OCI-LY3 (cell line): ENCODE results near the gene ALCAM.

Experiments
- H2AFZ ChIP-seq: fragments of 200-600, 300-600 bp; shearing (Covaris generic); 2 replicates; pipeline ENCODE4 v1.6.0; 2014; ENCODE audit warnings: antibody characterized with exemption, low read depth, low read length
- H3K27ac ChIP-seq: fragments of 200-600, 300-600 bp; sonication (generic); 2 replicates; pipeline ENCODE4 v1.5.1; 2014; ENCODE audit warnings: mild to moderate bottlenecking, low read length, moderate library complexity, mixed read lengths
- H3K27me3 ChIP-seq: fragments of 200-600, 300-600 bp; sonication (generic); 2 replicates; pipeline ENCODE4 v1.6.1; 2014; ENCODE audit warnings: low read depth, low read length, mixed read lengths
- H3K36me3 ChIP-seq: fragments of 200-600, 300-600 bp; sonication (generic); replicated peaks from 2 replicates; pipeline ENCODE3; 2014; ENCODE audit warnings: low read depth, low read length, mixed read lengths
- H3K4me1 ChIP-seq: fragments of 300-600, 200-600 bp; sonication (generic); 2 replicates; pipeline ENCODE4 v1.6.1; 2014; ENCODE audit warnings: low read length, mixed read lengths
- H3K4me2 ChIP-seq: fragments of 200-600, 300-600 bp; sonication (generic); 2 replicates; pipeline ENCODE4 v1.6.1; 2014; ENCODE audit warnings: low read length, mixed read lengths
- H3K4me3 ChIP-seq: fragments of 300-600, 200-600 bp; sonication (generic); 2 replicates; pipeline ENCODE4 v1.5.1; 2014; ENCODE audit warnings: antibody characterized with exemption, mild to moderate bottlenecking, low read length, moderate library complexity
- H3K79me2 ChIP-seq: fragments of 300-600, 200-600 bp; shearing (Covaris generic); 2 replicates; pipeline ENCODE4 v1.6.1; 2014; ENCODE audit warnings: mild to moderate bottlenecking, low read length, mixed read lengths
- H3K9ac ChIP-seq: fragments of 300-600, 200-600 bp; shearing (Covaris generic); 2 replicates; pipeline ENCODE4 v1.6.0; 2014; ENCODE audit warnings: mild to moderate bottlenecking, low read length, moderate library complexity
- H3K9me3 ChIP-seq: fragments of 200-600, 300-600 bp; shearing (Covaris generic); 2 replicates; pipeline ENCODE4 v1.6.1; 2014; ENCODE audit warnings: low read length, mixed read lengths; ENCODE audit not compliant: insufficient read depth
- H4K20me1 ChIP-seq: fragments of 200-600, 300-600 bp; sonication (generic); 2 replicates; pipeline ENCODE4 v1.6.1; 2016; ENCODE audit warnings: low read length, mixed read lengths; ENCODE audit not compliant: insufficient read depth
- EZH2phosphoT487 ChIP-seq: fragments of 200-600 bp; shearing (Covaris generic); IDR thresholded peaks from 2 replicates; pipeline ENCODE4 v1.6.1; 2018; ENCODE audit warnings: antibody characterized with exemption, mixed run types, low read depth
- TF ChIP-seq, protein P1 (sequence below): fragments of 200-600, 300-600 bp; sonication (generic); IDR thresholded peaks from 2 replicates; pipeline ENCODE4 v1.5.1; 2014; ENCODE audit warnings: antibody characterized with exemption, low read length, low read depth

Gene ALCAM

DNA sequence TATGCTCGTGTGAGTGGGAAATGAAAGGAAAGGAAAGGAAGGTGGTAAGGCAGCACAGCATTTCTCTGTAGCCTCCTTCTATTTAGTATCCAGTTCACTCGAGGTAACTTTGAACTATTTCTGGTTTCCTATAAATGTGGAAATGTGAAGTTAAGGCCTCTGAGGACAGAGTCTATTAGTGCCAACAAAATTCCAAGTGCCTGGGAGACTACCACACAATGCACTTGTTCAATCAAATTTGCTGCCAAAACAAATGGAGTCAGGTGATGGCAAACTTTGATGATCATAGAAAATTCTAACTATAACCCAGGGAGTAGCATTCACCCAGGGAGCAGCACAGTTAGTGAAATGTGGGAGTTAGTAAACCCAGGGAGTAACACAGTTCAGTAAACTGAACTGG, 155.1 kb downstream of the ALCAM start:
- peaks cover 22% of the 10 kb centered on the region for H3K79me2 ChIP-seq
- H3K36me3 ChIP-seq = peaks cover 14% of the 10 kb centered on the region
- no peak overlapping the region for H3K27ac ChIP-seq
- no peak overlapping the region for H3K9ac ChIP-seq
- no peaks in the 10 kb centered on the region for H3K9me3 ChIP-seq
- H4K20me1 ChIP-seq = peaks cover 6% of the 10 kb centered on the region; the same call in 1 of the 2 replicates
- TF ChIP-seq EZH2phosphoT487 = no peak
- TF ChIP-seq, protein P1, sequence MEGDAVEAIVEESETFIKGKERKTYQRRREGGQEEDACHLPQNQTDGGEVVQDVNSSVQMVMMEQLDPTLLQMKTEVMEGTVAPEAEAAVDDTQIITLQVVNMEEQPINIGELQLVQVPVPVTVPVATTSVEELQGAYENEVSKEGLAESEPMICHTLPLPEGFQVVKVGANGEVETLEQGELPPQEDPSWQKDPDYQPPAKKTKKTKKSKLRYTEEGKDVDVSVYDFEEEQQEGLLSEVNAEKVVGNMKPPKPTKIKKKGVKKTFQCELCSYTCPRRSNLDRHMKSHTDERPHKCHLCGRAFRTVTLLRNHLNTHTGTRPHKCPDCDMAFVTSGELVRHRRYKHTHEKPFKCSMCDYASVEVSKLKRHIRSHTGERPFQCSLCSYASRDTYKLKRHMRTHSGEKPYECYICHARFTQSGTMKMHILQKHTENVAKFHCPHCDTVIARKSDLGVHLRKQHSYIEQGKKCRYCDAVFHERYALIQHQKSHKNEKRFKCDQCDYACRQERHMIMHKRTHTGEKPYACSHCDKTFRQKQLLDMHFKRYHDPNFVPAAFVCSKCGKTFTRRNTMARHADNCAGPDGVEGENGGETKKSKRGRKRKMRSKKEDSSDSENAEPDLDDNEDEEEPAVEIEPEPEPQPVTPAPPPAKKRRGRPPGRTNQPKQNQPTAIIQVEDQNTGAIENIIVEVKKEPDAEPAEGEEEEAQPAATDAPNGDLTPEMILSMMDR = no peak
- no peak overlapping the region for H3K4me3 ChIP-seq
- no peak overlapping the region for H3K4me2 ChIP-seq
- no peak overlapping the region for H2AFZ ChIP-seq
- peaks cover 15% of the 10 kb centered on the region for H3K4me1 ChIP-seq
- no peaks in the 10 kb centered on the region for H3K27me3 ChIP-seq

DNA sequence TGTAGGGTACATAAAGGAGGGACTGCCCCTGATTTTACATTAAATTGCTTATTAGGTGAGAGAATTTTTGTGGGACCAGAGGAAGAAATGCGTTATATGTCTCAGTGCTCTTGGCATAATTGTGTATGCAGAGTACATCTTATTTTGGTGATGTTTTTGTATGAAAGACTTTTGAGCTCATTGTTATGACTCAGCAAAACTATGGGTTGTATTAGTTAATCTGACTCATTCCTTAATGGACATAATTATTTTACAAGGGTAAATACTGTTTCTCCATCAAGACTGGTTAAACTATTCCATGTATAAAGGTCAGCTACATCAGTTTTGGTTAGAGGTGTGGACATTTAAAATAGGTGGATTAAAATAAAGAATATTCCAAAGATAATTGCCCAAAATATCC, 156.8 kb downstream of the ALCAM start:
- H3K9ac ChIP-seq = no peak overlapping the region
- no peak overlapping the region for H3K4me2 ChIP-seq
- no peak overlapping the region for H3K27ac ChIP-seq
- H2AFZ ChIP-seq = no peak overlapping the region
- H3K36me3 ChIP-seq = peaks cover 19% of the 10 kb centered on the region
- H3K4me1 ChIP-seq = peaks cover 32% of the 10 kb centered on the region
- no peaks in the 10 kb centered on the region for H3K27me3 ChIP-seq
- H3K4me3 ChIP-seq = no peak overlapping the region
- no peaks in the 10 kb centered on the region for H3K9me3 ChIP-seq
- peaks cover 12% of the 10 kb centered on the region; the same call in 1 of the 2 replicates for H4K20me1 ChIP-seq
- H3K79me2 ChIP-seq = peaks cover 13% of the 10 kb centered on the region; the same call in 1 of the 2 replicates
- TF ChIP-seq, protein P1 = no peak
- TF ChIP-seq EZH2phosphoT487 = no peak

DNA sequence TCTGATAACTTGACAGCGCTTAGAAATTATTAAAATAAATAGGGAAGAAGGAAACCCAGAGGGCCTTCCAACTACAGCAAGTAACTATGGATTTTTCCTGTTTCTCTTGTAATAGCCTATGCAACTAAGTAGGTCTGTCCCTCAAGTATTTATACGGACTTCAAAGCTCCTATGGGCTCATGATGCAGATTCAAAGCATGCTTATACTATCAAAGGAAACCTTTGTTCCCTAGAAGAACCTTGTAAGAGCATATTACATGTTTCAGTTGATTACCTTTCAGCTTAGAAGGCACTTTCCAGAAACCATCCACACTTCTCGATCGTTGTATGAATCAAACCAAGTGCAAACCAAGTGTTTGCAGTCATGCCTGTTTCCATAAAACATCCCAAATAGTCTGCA, 158.8 kb downstream of the ALCAM start:
- H2AFZ ChIP-seq = no peak overlapping the region
- peaks cover 2% of the 10 kb centered on the region; the same call in 1 of the 2 replicates for H3K79me2 ChIP-seq
- no peaks in the 10 kb centered on the region for H3K27me3 ChIP-seq
- no peak overlapping the region for H3K9ac ChIP-seq
- no peak overlapping the region for H3K27ac ChIP-seq
- H3K4me1 ChIP-seq = peaks cover 23% of the 10 kb centered on the region
- H3K9me3 ChIP-seq = no peaks in the 10 kb centered on the region
- no peak overlapping the region for H3K4me3 ChIP-seq
- H3K36me3 ChIP-seq = peaks cover 19% of the 10 kb centered on the region
- TF ChIP-seq, protein P1 = no peak
- no peak for TF ChIP-seq EZH2phosphoT487
- H4K20me1 ChIP-seq = peaks cover 12% of the 10 kb centered on the region; the same call in 1 of the 2 replicates
- H3K4me2 ChIP-seq = no peak overlapping the region

DNA sequence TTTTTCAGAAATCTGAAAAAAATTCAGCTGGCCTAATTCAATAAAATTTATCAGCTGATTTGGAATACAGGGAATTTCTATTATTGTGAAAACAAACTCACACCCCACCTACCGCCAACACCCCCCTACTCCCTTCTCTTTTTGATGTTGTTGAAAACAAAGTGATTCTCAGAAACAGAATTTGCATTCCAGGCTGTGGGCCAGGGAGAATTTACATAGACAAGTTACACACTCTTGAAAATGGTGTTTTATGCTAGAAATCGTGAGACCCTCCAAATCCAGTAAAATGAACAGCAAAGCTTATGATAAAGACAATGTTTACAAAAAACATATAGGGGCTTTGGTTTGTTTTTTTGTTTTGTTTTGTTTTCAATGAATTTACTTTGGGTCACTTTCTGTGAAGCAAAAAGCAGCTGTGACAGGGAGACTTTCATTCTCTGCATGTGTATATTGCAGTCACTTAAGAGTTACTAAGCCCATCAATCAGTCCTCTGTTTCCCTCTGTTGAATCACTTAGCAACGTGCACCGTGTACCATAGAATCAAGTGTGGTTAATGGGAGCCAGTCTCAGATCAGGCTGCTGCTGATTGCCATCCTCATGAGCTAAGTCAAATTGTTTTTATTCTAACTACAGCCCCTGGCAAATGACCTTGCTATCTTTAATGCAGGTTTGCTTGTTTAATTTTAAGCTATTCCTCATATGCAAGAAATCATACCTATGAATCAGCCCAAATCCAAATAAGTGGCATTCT, 159.8 kb downstream of the ALCAM start:
- TF ChIP-seq, protein P1 = no peak
- TF ChIP-seq EZH2phosphoT487 = no peak
- H4K20me1 ChIP-seq = peaks cover 12% of the 10 kb centered on the region; the same call in 1 of the 2 replicates
- H3K27ac ChIP-seq = no peak overlapping the region
- H3K79me2 ChIP-seq = no peaks in the 10 kb centered on the region; the same call in 1 of the 2 replicates
- H3K9me3 ChIP-seq = no peaks in the 10 kb centered on the region
- no peak overlapping the region for H2AFZ ChIP-seq
- H3K4me1 ChIP-seq = peaks cover 23% of the 10 kb centered on the region
- H3K9ac ChIP-seq = no peak overlapping the region
- no peaks in the 10 kb centered on the region for H3K27me3 ChIP-seq
- H3K4me3 ChIP-seq = no peak overlapping the region
- H3K36me3 ChIP-seq = peaks cover 19% of the 10 kb centered on the region
- H3K4me2 ChIP-seq = no peak overlapping the region
